Measurements from ENCODE around the gene RBMS1. TPM values are rescaled to one million over a fixed set of nuclear protein-coding genes. Genes with fewer than 3 reads are reported as not detected.

RBMS1 gene
- total RNA-seq, result 100 to 1,000 TPM in 3 of 5 donors, 10 to 100 TPM in 2; 94.2 to 137 (median 105) TPM
- total RNA-seq (2013), result 101 TPM
- total RNA-seq, result 116 to 242 (median 154) reads per million in 29 experiments

GRCh38 chr2:160493227-160494028, at the start of gene RBMS1:
RBMS1 (minus strand) TSS chr2:160493807; CDS start chr2:160493363, 444 bp downstream.
- H3K27ac Mint-ChIP-seq, result peak within 1 kb of the TSS; percentile 92 to 96

GRCh38 chr2:160541745-160542144, 48.1 kb upstream of the RBMS1 start:
- no peak for ATAC-seq (replicated peaks in 1 of 4)

More at GRCh38 chr2:160493227-160494028, at the start of gene RBMS1:
- Histone ChIP-seq H3K36me3 (ENCODE audit: control insufficient read depth in 2 of 2, extremely low read depth in 1 of 2, insufficient read depth in 1 of 2, low read length in 1 of 2) (no peaks in the 10 kb centered on the region), H3K27ac (ENCODE audit: low read length) (peak within 1 kb of the TSS; percentile 78), H3K4me3 (ENCODE audit: control insufficient read depth in 1 of 2, extremely low read depth in 1 of 2, low read length in 1 of 2) (peak within 1 kb of the TSS; percentile 70 to 71), H3K27me3 (replicated peaks in 1 of 2; ENCODE audit: control insufficient read depth in 2 of 2, extremely low read depth in 1 of 2, insufficient read depth in 2 of 2, low read length in 1 of 2) (no peaks in the 10 kb centered on the region), H3K9me3 (no peaks in the 10 kb centered on the region), H3K4me1 (ENCODE audit: control insufficient read depth in 1 of 2, extremely low read depth in 1 of 2, insufficient read depth in 2 of 2, low read length in 2 of 2) (peaks cover 11 to 26% of the 10 kb centered on the region in 2 experiments)
- peak; percentile 49 to 63 (median 56) for ATAC-seq (replicated peaks in 1 of 4)
- POLR2A ChIA-PET, result interaction anchor here in 1 of 2 donors (1.1 kb wide), 1 partner anchor 21 kb away, joined by 5 read pairs; no protein-coding TSS in a partner anchor
- Mint-ChIP-seq H3K4me3 (peak within 1 kb of the TSS; percentile 92 to 97 (median 92)), H3K4me1 (peaks cover 39 to 44% (median 41%) of the 10 kb centered on the region in 3 donors), H3K36me3 (no peaks in the 10 kb centered on the region), H3K9me3 (no peaks in the 10 kb centered on the region), H3K27me3 (no peaks in the 10 kb centered on the region)
- DNase-seq, result peak in 34 of 35 experiments; percentile 14 to 69 (median 36)
- under 1% methylated on average over 21 of the region's 66 CpGs for WGBS (ENCODE audit: insufficient coverage)
- CTCF ChIA-PET, result interaction anchor here (0.6 to 3.5 kb wide), 2 partner anchors 65 to 163 kb away, joined by 3 to 17 read pairs; no protein-coding TSS in a partner anchor

GRCh38 chr2:160538559-160539355, 45.1 kb upstream of the RBMS1 start:
- Histone ChIP-seq H3K36me3 (ENCODE audit: control insufficient read depth in 2 of 2, extremely low read depth in 1 of 2, insufficient read depth in 1 of 2, low read length in 1 of 2) (no peaks in the 10 kb centered on the region), H3K27ac (ENCODE audit: low read length) (no peak overlapping the region), H3K27me3 (replicated peaks in 1 of 2; ENCODE audit: control insufficient read depth in 2 of 2, extremely low read depth in 1 of 2, insufficient read depth in 2 of 2, low read length in 1 of 2) (no peaks in the 10 kb centered on the region), H3K9me3 (no peaks in the 10 kb centered on the region), H3K4me3 (ENCODE audit: control insufficient read depth in 1 of 2, extremely low read depth in 1 of 2, low read length in 1 of 2) (no peak overlapping the region), H3K4me1 (ENCODE audit: control insufficient read depth in 1 of 2, extremely low read depth in 1 of 2, insufficient read depth in 2 of 2, low read length in 2 of 2) (no peaks in the 10 kb centered on the region)
- no peaks in the 10 kb centered on the region for H3K9me3 Mint-ChIP-seq
- ATAC-seq (replicated peaks in 1 of 4) (no peak), DNase-seq (no peak)
- H3K27ac Mint-ChIP-seq, result no peak overlapping the region
- no peak overlapping the region for H3K4me3 Mint-ChIP-seq
- CTCF ChIA-PET, result no interaction called here
- H3K4me1 Mint-ChIP-seq, result peaks cover 4 to 22% (median 10%) of the 10 kb centered on the region in 3 donors
- POLR2A ChIA-PET, result interaction anchor here (0.6 kb wide), 2 partner anchors 80 to 1617 kb away, joined by 3 read pairs; no protein-coding TSS in a partner anchor
- 92% methylated on average over 3 of the region's 5 CpGs for WGBS (ENCODE audit: insufficient coverage)
- H3K27me3 Mint-ChIP-seq, result no peaks in the 10 kb centered on the region
- H3K36me3 Mint-ChIP-seq, result no peaks in the 10 kb centered on the region

More at GRCh38 chr2:160541745-160542144, 48.1 kb upstream of the RBMS1 start:
- no peaks in the 10 kb centered on the region for H3K9me3 Mint-ChIP-seq
- 56% methylated on average over 1 of the region's 3 CpGs for WGBS (ENCODE audit: insufficient coverage)
- no peaks in the 10 kb centered on the region for H3K36me3 ChIP-seq (ENCODE audit: control insufficient read depth in 2 of 2, extremely low read depth in 1 of 2, insufficient read depth in 1 of 2, low read length in 1 of 2)
- ChIA-PET POLR2A (no interaction called here), CTCF (no interaction called here)
- peaks cover 4 to 12% (median 5%) of the 10 kb centered on the region in 3 donors for H3K4me1 Mint-ChIP-seq
- no peaks in the 10 kb centered on the region for H3K36me3 Mint-ChIP-seq
- H3K4me1 ChIP-seq (ENCODE audit: control insufficient read depth in 1 of 2, extremely low read depth in 1 of 2, insufficient read depth in 2 of 2, low read length in 2 of 2), result no peaks in the 10 kb centered on the region
- no peaks in the 10 kb centered on the region for H3K27me3 Mint-ChIP-seq
- H3K27me3 ChIP-seq (replicated peaks in 1 of 2; ENCODE audit: control insufficient read depth in 2 of 2, extremely low read depth in 1 of 2, insufficient read depth in 2 of 2, low read length in 1 of 2), result no peaks in the 10 kb centered on the region
- no peaks in the 10 kb centered on the region for H3K9me3 ChIP-seq
- H3K4me3 Mint-ChIP-seq, result no peak overlapping the region
- H3K4me3 ChIP-seq (ENCODE audit: control insufficient read depth in 1 of 2, extremely low read depth in 1 of 2, low read length in 1 of 2), result no peak overlapping the region
- DNase-seq, result no peak
- no peak overlapping the region for H3K27ac Mint-ChIP-seq
- H3K27ac ChIP-seq (ENCODE audit: low read length), result no peak overlapping the region

GRCh38 chr2:160538115-160538514, 44.5 kb upstream of the RBMS1 start:
- no peaks in the 10 kb centered on the region for H3K27me3 Mint-ChIP-seq
- no peaks in the 10 kb centered on the region for H3K9me3 Mint-ChIP-seq
- DNase-seq (no peak), ATAC-seq (replicated peaks in 1 of 4) (no peak)
- no peaks in the 10 kb centered on the region for H3K36me3 Mint-ChIP-seq
- no peaks in the 10 kb centered on the region for H3K9me3 ChIP-seq
- peaks cover 4 to 22% (median 10%) of the 10 kb centered on the region in 3 donors for H3K4me1 Mint-ChIP-seq
- no peaks in the 10 kb centered on the region for H3K4me1 ChIP-seq (ENCODE audit: control insufficient read depth in 1 of 2, extremely low read depth in 1 of 2, insufficient read depth in 2 of 2, low read length in 2 of 2)
- no peaks in the 10 kb centered on the region for H3K36me3 ChIP-seq (ENCODE audit: control insufficient read depth in 2 of 2, extremely low read depth in 1 of 2, insufficient read depth in 1 of 2, low read length in 1 of 2)
- POLR2A ChIA-PET, result interaction anchor here in 1 of 2 donors (0.6 kb wide), 1 partner anchor 1618 kb away, joined by 3 read pairs; no protein-coding TSS in a partner anchor
- CTCF ChIA-PET, result no interaction called here
- no peaks in the 10 kb centered on the region for H3K27me3 ChIP-seq (replicated peaks in 1 of 2; ENCODE audit: control insufficient read depth in 2 of 2, extremely low read depth in 1 of 2, insufficient read depth in 2 of 2, low read length in 1 of 2)
- H3K27ac Mint-ChIP-seq, result no peak overlapping the region
- no peak overlapping the region for H3K27ac ChIP-seq (ENCODE audit: low read length)
- 89% methylated on average over 4 of the region's 4 CpGs for WGBS (ENCODE audit: insufficient coverage)
- H3K4me3 Mint-ChIP-seq, result no peak overlapping the region
- no peak overlapping the region for H3K4me3 ChIP-seq (ENCODE audit: control insufficient read depth in 1 of 2, extremely low read depth in 1 of 2, low read length in 1 of 2)

- CTCF ChIA-PET, result interaction anchor here in 1 of 2 donors (0.6 kb wide), 1 partner anchor 204 kb away, joined by 3 read pairs; no protein-coding TSS in a partner anchor
- Histone ChIP-seq H3K27me3 (replicated peaks in 1 of 2; ENCODE audit: control insufficient read depth in 2 of 2, extremely low read depth in 1 of 2, insufficient read depth in 2 of 2, low read length in 1 of 2) (no peaks in the 10 kb centered on the region), H3K36me3 (ENCODE audit: control insufficient read depth in 2 of 2, extremely low read depth in 1 of 2, insufficient read depth in 1 of 2, low read length in 1 of 2) (no peaks in the 10 kb centered on the region), H3K4me3 (ENCODE audit: control insufficient read depth in 1 of 2, extremely low read depth in 1 of 2, low read length in 1 of 2) (no peak overlapping the region), H3K27ac (ENCODE audit: low read length) (no peak overlapping the region), H3K4me1 (ENCODE audit: control insufficient read depth in 1 of 2, extremely low read depth in 1 of 2, insufficient read depth in 2 of 2, low read length in 2 of 2) (no peaks in the 10 kb centered on the region), H3K9me3 (no peaks in the 10 kb centered on the region)
- Mint-ChIP-seq H3K4me1 (peaks cover 4 to 22% (median 10%) of the 10 kb centered on the region in 3 donors), H3K27ac (no peak overlapping the region), H3K36me3 (no peaks in the 10 kb centered on the region), H3K4me3 (no peak overlapping the region), H3K27me3 (no peaks in the 10 kb centered on the region), H3K9me3 (no peaks in the 10 kb centered on the region)
- no peak for ATAC-seq (replicated peaks in 1 of 4)
- no peak for DNase-seq
- no CpG with 5 or more reads among the region's 1 CpG for WGBS (ENCODE audit: insufficient coverage)
- POLR2A ChIA-PET, result no interaction called here
Measured at GRCh38 chr2:160534996-160535395, 41.4 kb upstream of the RBMS1 start.

- H3K4me3 Mint-ChIP-seq, result no peak overlapping the region
- no peaks in the 10 kb centered on the region for H3K36me3 Mint-ChIP-seq
- DNase-seq, result no peak
- H3K27me3 Mint-ChIP-seq, result no peaks in the 10 kb centered on the region
- no peaks in the 10 kb centered on the region for H3K9me3 ChIP-seq
- H3K9me3 Mint-ChIP-seq, result no peaks in the 10 kb centered on the region
- no peak for ATAC-seq (replicated peaks in 1 of 4)
- H3K27ac ChIP-seq (ENCODE audit: low read length), result no peak overlapping the region
- H3K27me3 ChIP-seq (replicated peaks in 1 of 2; ENCODE audit: control insufficient read depth in 2 of 2, extremely low read depth in 1 of 2, insufficient read depth in 2 of 2, low read length in 1 of 2), result no peaks in the 10 kb centered on the region
- peaks cover 4 to 22% (median 10%) of the 10 kb centered on the region in 3 donors for H3K4me1 Mint-ChIP-seq
- no peak overlapping the region for H3K27ac Mint-ChIP-seq
- H3K4me3 ChIP-seq (ENCODE audit: control insufficient read depth in 1 of 2, extremely low read depth in 1 of 2, low read length in 1 of 2), result no peak overlapping the region
- no peaks in the 10 kb centered on the region for H3K4me1 ChIP-seq (ENCODE audit: control insufficient read depth in 1 of 2, extremely low read depth in 1 of 2, insufficient read depth in 2 of 2, low read length in 2 of 2)
- POLR2A ChIA-PET, result no interaction called here
- no peaks in the 10 kb centered on the region for H3K36me3 ChIP-seq (ENCODE audit: control insufficient read depth in 2 of 2, extremely low read depth in 1 of 2, insufficient read depth in 1 of 2, low read length in 1 of 2)
- CTCF ChIA-PET, result interaction anchor here in 1 of 2 donors (0.6 kb wide), 1 partner anchor 205 kb away, joined by 3 read pairs; no protein-coding TSS in a partner anchor
Measured at GRCh38 chr2:160534249-160534648, 40.6 kb upstream of the RBMS1 start.

Measured in T-cell (primary cell).